Ramos (cell line): Measurements from ENCODE around the gene DLG4.

ENCODE experiments used
- in situ Hi-C: fragments of 300-500 bp; cut with MboI; formaldehyde crosslinking; loops from one replicate; pipeline ENCODE4 v1.14.3; 2022; ENCODE audit warnings: low sequenced_read_pairs; ENCODE audit not compliant: unreplicated experiment

DLG4 gene

GRCh38 chr17:7250695-7251627, 31.3 kb upstream of the DLG4 start:
- in situ Hi-C loops, result no loop called here

DNA sequence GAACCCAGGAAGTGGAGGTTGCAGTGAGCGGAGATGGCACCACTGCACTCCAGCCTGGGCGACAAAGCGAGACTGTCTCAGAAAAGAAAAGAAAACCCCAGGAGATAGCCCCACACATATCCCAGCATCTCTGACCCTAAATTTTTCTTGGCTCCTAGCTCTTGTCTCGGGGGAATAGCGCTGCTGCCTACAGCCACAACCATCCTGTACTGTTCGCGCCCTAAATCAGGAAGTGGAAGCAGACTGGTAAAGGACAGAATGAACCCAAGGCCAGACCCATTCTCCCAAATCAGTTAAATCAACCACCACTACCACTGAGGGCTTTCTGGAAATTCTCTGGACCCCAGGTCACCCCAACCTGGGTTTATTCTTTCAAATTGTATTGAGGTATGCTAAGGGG, 30.2 kb upstream of the DLG4 start:
- in situ Hi-C loops, result loop anchor here (25.0 kb wide), 1 partner anchor 587 kb away; the partner anchor contains the start of gene KDM6B

- in situ Hi-C loops, result loop anchor here (25.0 kb wide), 1 partner anchor 588 kb away; the partner anchor contains the start of gene KDM6B
Measured at GRCh38 chr17:7249214-7249613, 29.6 kb upstream of the DLG4 start.

GRCh38 chr17:7248796-7249195, 29.2 kb upstream of the DLG4 start:
- in situ Hi-C loops, result loop anchor here (25.0 kb wide), 1 partner anchor 589 kb away; the partner anchor contains the start of gene KDM6B

- in situ Hi-C loops, result loop anchor here (25.0 kb wide), 1 partner anchor 591 kb away; the partner anchor contains the start of gene KDM6B
Measured at GRCh38 chr17:7246779-7247178, 27.1 kb upstream of the DLG4 start.

DNA sequence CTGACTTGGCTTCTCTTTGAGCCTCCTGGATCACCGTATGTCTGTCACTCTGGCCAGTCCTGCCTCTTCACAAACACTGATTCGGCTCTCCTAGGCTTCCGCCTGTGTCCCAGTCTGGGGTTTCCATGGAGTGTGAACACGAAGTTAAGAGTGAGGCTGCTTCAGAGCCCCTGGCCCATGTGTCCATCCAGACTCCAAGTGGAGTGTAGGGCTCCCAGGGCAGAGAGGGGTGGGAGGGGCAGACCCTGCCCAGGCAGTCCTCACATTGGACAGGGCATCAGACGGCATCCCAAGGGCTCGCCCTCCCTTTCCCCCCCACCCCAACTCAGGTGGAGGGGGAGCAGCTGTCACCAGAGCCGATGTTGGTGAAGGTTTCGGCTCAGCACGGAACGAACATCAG, 24.2 kb upstream of the DLG4 start:
- in situ Hi-C loops, result loop anchor here (25.0 kb wide), 1 partner anchor 593 kb away; the partner anchor contains the start of gene KDM6B

- in situ Hi-C loops, result loop anchor here (25.0 kb wide), 1 partner anchor 594 kb away; the partner anchor contains the start of gene KDM6B
Measured at GRCh38 chr17:7243453-7243729, 23.8 kb upstream of the DLG4 start.

GRCh38 chr17:7242717-7243452, 23.2 kb upstream of the DLG4 start:
- in situ Hi-C loops, result loop anchor here (25.0 kb wide), 1 partner anchor 594 kb away; the partner anchor contains the start of gene KDM6B

GRCh38 chr17:7241783-7242716, 22.4 kb upstream of the DLG4 start, which contains the start of gene GABARAP:
GABARAP (minus strand) TSS chr17:7242449; CDS start chr17:7242330, 119 bp downstream.
- in situ Hi-C loops, result loop anchor here (25.0 kb wide), 1 partner anchor 595 kb away; the partner anchor contains the start of gene KDM6B

DNA sequence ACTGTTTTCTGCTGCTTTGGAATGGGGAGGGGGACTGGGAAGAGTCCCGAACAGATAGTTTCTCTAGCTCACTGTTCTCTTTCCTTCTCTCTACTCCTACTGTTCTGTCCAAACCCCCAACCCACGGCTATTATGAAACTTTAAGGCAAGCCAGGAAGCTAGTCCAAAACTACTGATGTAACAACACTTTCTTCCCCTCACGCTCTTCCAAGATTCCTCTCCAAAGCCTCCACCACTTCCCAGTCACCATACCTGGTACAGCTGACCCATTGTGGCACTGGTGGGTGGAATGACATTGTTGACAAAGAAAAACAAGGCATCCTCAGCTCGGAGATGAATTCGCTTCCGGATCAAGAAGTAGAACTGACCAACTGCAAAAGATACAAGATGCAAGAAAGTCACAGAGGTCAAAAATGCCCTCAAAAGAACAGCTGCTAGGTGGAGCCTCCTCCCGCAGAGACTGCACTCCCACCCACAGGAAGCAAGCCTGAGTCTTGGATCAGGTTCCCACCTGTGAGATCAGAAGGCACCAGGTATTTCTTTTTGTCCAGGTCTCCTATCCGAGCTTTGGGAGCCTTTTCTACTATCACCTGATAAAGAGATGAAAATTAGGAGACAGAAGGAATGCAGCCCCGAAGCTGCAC, 21.6 kb upstream of the DLG4 start:
- in situ Hi-C loops, result loop anchor here (25.0 kb wide), 1 partner anchor 596 kb away; the partner anchor contains the start of gene KDM6B

DNA sequence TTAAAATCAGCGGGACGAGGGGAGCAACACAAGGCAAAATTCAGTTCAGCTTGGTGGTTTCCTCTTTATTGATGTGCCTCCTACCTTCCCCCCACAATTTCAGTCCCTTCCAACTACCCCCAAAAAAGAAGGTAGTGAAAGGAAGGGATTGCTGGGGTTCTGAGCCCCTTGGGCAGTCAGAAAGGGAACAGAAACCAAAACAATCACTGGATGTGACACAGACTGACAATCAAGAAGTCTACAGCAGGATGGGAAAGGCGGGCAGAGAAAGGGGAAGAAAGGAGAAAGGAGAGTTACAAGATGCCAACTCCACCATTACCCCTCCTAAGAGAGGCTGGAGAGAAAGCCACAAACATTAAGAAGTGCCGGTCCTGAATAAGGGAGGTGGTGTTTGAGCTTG, 20.7 kb upstream of the DLG4 start:
- in situ Hi-C loops, result loop anchor here (25.0 kb wide), 1 partner anchor 597 kb away; the partner anchor contains the start of gene KDM6B

- in situ Hi-C loops, result loop anchor here (25.0 kb wide), 1 partner anchor 598 kb away; the partner anchor contains the start of gene KDM6B
Measured at GRCh38 chr17:7239091-7240027, 19.7 kb upstream of the DLG4 start, which contains the start of gene PHF23. PHF23 (minus strand) TSS chr17:7239457; CDS start chr17:7239279, 178 bp downstream.

DNA sequence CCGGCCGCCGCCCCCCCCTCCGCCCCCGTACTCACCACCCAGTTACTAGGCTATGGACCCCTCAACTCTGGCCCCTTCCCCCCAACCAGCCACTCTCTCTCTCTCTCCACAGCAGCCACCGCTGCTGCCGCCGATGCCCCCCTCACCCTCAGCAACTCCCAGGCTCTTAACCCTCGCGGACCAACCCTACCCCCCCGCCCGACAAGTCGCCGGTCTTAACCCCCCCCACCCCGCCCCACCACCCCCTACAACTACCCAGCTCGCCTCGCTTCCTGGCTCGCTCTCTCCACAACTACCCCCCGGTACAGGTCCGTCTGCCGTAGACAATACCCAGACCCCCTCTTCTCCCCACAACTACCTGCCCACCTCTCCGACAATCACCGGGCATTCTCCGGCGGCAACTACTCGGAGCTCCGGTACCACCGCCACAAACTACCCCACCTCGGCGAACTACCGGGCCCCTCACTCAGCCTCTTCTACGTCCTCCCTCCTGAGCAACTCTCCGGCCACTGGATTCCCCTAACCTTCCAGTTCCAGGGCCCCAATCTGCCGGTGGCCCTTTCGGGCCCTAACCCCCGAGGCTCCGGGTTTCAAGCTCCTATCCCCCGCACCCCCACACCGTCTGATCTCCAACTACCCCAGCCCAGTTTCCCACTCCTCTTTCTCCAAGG, 18.9 kb upstream of the DLG4 start:
- in situ Hi-C loops, result loop anchor here (25.0 kb wide), 1 partner anchor 599 kb away; the partner anchor contains the start of gene KDM6B

DNA sequence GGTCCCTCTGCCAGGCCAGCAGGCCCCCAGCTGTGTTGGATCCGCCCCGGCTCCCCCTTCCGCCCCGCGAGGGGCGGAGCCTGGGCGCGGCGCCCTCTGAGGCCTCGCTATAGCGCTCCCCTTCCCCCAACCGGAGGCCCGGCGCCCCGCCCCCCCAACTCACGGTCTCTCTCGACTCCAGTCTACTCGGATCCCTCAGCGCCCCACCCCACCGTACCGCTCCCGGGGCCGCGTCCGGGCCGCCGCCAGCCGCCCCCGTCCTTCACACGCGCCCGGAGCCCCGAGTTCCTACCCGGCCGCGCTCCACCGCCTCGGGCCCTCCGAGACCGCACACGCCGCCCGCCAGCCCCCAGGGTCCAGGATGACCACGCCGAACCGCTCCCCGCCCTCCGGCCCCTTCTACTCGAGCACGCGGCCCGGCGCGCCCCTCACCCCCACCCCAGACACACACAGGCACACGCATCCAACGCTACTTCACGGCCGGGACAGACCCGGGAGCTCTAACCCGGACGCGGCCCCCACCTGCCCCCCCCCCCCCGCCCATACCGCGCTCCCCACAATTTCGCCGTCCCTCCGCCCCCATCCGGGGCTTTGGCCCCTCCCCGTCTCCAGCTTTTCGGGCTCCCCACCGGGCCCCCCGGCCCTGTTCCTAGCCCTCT, 18.3 kb upstream of the DLG4 start:
- in situ Hi-C loops, result loop anchor here (25.0 kb wide), 1 partner anchor 599 kb away; the partner anchor contains the start of gene KDM6B

- in situ Hi-C loops, result loop anchor here (25.0 kb wide), 1 partner anchor 600 kb away; the partner anchor contains the start of gene KDM6B
Measured at GRCh38 chr17:7237266-7237760, 17.7 kb upstream of the DLG4 start.

DNA sequence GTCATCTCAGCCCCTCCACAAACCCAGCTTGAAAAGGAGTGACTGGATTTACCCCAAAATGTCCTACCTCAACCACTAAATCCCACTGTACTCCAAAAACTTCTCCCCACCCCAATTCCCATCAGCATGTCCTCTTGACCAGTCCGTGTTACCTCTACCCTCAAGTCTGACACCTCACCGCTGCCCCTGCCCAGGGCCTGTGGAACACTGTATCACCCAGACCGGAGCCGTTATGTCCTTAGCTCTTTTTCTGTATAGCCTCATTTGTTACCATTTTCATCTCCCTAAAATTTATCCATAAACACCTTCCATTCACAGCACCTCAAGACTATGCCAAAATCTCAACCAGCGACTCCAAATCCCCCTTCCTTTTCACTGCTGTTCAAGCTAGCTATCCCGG, 17.2 kb upstream of the DLG4 start:
- in situ Hi-C loops, result loop anchor here (25.0 kb wide), 1 partner anchor 600 kb away; the partner anchor contains the start of gene KDM6B
